HEK293T (cell line): ENCODE measurements around the gene PDSS2.

ENCODE experiments used
- BHLHE40 ChIP-seq: fragments of 450-650 bp; IDR thresholded peaks from 2 replicates; pipeline ENCODE4 v1.6.1; 2016; ENCODE audit warnings: mild to moderate bottlenecking, moderate library complexity, borderline replicate concordance
- CTBP1 ChIP-seq: fragments of 450-650 bp; IDR thresholded peaks from 2 replicates; pipeline ENCODE4 v1.6.1; 2016; ENCODE audit warnings: borderline replicate concordance
- ELF4 ChIP-seq: fragments of 450-650 bp; IDR thresholded peaks from 2 replicates; pipeline ENCODE4 v1.6.1; 2017; ENCODE audit warnings: antibody characterized with exemption
- FOXA1 ChIP-seq: fragments of 450-650 bp; IDR thresholded peaks from 2 replicates; pipeline ENCODE4 v1.6.1; 2016; ENCODE audit warnings: mild to moderate bottlenecking
- FOXM1 ChIP-seq: fragments of 450-650 bp; IDR thresholded peaks from 2 replicates; pipeline ENCODE4 v1.6.1; 2017; ENCODE audit warnings: mild to moderate bottlenecking, borderline replicate concordance
- HDGF ChIP-seq: fragments of 450-650 bp; IDR thresholded peaks from 2 replicates; pipeline ENCODE4 v1.6.1; 2017; ENCODE audit warnings: antibody characterized with exemption, borderline replicate concordance
- LEF1 ChIP-seq: fragments of 450-650 bp; IDR thresholded peaks from 2 replicates; pipeline ENCODE4 v1.6.1; 2017; ENCODE audit warnings: mild to moderate bottlenecking, borderline replicate concordance
- NFRKB ChIP-seq: fragments of 450-650 bp; IDR thresholded peaks from 2 replicates; pipeline ENCODE4 v1.6.1; 2016; ENCODE audit warnings: mild to moderate bottlenecking, moderate library complexity
- SUZ12 ChIP-seq: fragments of 450-650 bp; IDR thresholded peaks from 2 replicates; pipeline ENCODE4 v1.6.1; 2016; ENCODE audit warnings: mild to moderate bottlenecking
- ZNF384 ChIP-seq: fragments of 450-650 bp; IDR thresholded peaks from 2 replicates; pipeline ENCODE4 v1.6.1; 2016

- no peak for TF ChIP-seq FOXM1
- no peak for TF ChIP-seq HDGF
- TF ChIP-seq BHLHE40, result no peak
- no peak for TF ChIP-seq NFRKB
- no peak for TF ChIP-seq ZNF384
- TF ChIP-seq ELF4, result no peak
- no peak for TF ChIP-seq LEF1
- TF ChIP-seq SUZ12, result no peak
- no peak for TF ChIP-seq FOXA1
- TF ChIP-seq CTBP1, result no peak
Observed at GRCh38 chr6:107246249-107246971, 213.0 kb downstream of the PDSS2 start.
